Endothelial cell of umbilical vein (primary cell): ENCODE results near the gene DIP2B. TPM values are rescaled to one million over a fixed set of nuclear protein-coding genes. Genes with fewer than 3 reads are reported as not detected.

Experiments used
- BruUV-seq: library from RNA; stranded (reverse); fragments of 400-500 nt; replicated peaks from 2 replicates; lab custom pipeline; 2021; lab: Mats Ljungman, UMichigan
- CTCF ChIA-PET: fragments of 300-600, 350-600 bp; sonication (Branson Sonifier 250); formaldehyde crosslinking; loops from one replicate; lab custom pipeline; 2021; ENCODE audit warnings: antibody characterized with exemption, inconsistent platforms; lab: Charles Lee
- POLR2A ChIA-PET: fragments of 300-600, 350-600 bp; sonication (Branson Sonifier 250); formaldehyde crosslinking; loops from one replicate; lab custom pipeline; 2021; ENCODE audit warnings: antibody characterized with exemption, inconsistent platforms; lab: Charles Lee
- DNase-seq: peaks from one replicate; pipeline ENCODE4 v3.0.0-alpha.2; 2011; ENCODE audit warnings: low read depth, low spot score
- FAIRE-seq: peaks from 2 replicates; lab custom pipeline; 2011; peaks lifted over from hg19 to GRCh38; lab: Jason Lieb, UNC
- H2AFZ ChIP-seq: 2 replicates; pipeline ENCODE4 v1.6.0; 2012; ENCODE audit warnings: low read depth, low read length, control low read depth, inconsistent platforms
- H3K27ac ChIP-seq: 2 replicates; pipeline ENCODE4 v1.5.1; 2011; ENCODE audit warnings: low read depth, mild to moderate bottlenecking, control low read depth, low read length, moderate library complexity; ENCODE audit not compliant: insufficient read depth
- H3K27me3 ChIP-seq, 2 experiments: 2 replicates each; pipeline versions ENCODE4 v1.6.0 to v1.6.1; 2011; ENCODE audit warnings: low read length in 2 of 2, mixed read lengths in 1 of 2; ENCODE audit not compliant: control insufficient read depth in 2 of 2, insufficient read depth in 2 of 2
- H3K36me3 ChIP-seq, 2 experiments: 2 replicates in 1 of 2; 3 replicates in 1 of 2; pipeline ENCODE4 v1.5.1; 2011; ENCODE audit warnings: low read length in 2 of 2, mild to moderate bottlenecking in 1 of 2, moderate library complexity in 1 of 2; ENCODE audit not compliant: control insufficient read depth in 2 of 2, insufficient read depth in 2 of 2; ENCODE audit errors: extremely low read depth in 1 of 2
- H3K4me1 ChIP-seq: 3 replicates; pipeline ENCODE4 v1.5.1; 2011; ENCODE audit warnings: mild to moderate bottlenecking, low read length; ENCODE audit not compliant: control insufficient read depth, insufficient read depth; ENCODE audit errors: extremely low read depth
- H3K4me2 ChIP-seq: 2 replicates; pipeline ENCODE4 v1.6.1; 2011; ENCODE audit warnings: low read length, control low read depth, mixed read lengths; ENCODE audit not compliant: insufficient read depth
- H3K4me3 ChIP-seq, 3 experiments: fragments of 200-600 bp in 1 of 3; sonication (generic), shearing (Covaris generic) in 1 of 3; replicated peaks in 1 of 3; 2 replicates each; pipeline ENCODE4 v1.5.1; 2011 to 2016; ENCODE audit warnings: control low read depth in 3 of 3, low read length in 3 of 3, mild to moderate bottlenecking in 2 of 3, inconsistent platforms in 1 of 3, low read depth in 1 of 3, moderate library complexity in 1 of 3; ENCODE audit not compliant: insufficient read depth in 1 of 3
- H3K79me2 ChIP-seq: 2 replicates; pipeline ENCODE4 v1.6.0; 2012; ENCODE audit warnings: low read length, inconsistent platforms; ENCODE audit not compliant: control insufficient read depth, insufficient read depth
- H3K9ac ChIP-seq: replicated peaks from 2 replicates; pipeline ENCODE3; 2011; ENCODE audit warnings: low read length, control low read depth; ENCODE audit not compliant: insufficient read depth; ENCODE audit errors: extremely low read depth
- H3K9me1 ChIP-seq: replicated peaks from 3 replicates; pipeline ENCODE4 v1.6.0; 2011; ENCODE audit warnings: mild to moderate bottlenecking, low read length; ENCODE audit not compliant: control insufficient read depth, insufficient read depth; ENCODE audit errors: extremely low read depth
- H3K9me3 ChIP-seq: replicated peaks from 2 replicates; pipeline ENCODE4 v1.5.1; 2012; ENCODE audit warnings: low read length, inconsistent platforms; ENCODE audit not compliant: control insufficient read depth, insufficient read depth
- H4K20me1 ChIP-seq: replicated peaks from 2 replicates; pipeline ENCODE3; 2011; ENCODE audit warnings: mild to moderate bottlenecking, low read length; ENCODE audit not compliant: control insufficient read depth, insufficient read depth; ENCODE audit errors: extremely low read depth
- FOS ChIP-seq: IDR thresholded peaks from 2 replicates; pipeline ENCODE4 v1.6.1; 2011; ENCODE audit warnings: mild to moderate bottlenecking, low read length, moderate library complexity, borderline replicate concordance; ENCODE audit not compliant: insufficient read depth
- MAX ChIP-seq: IDR thresholded peaks from 2 replicates; pipeline ENCODE4 v1.6.1; 2011; ENCODE audit not compliant: insufficient read depth, insufficient read length
- POLR2A ChIP-seq: IDR thresholded peaks from 2 replicates; pipeline ENCODE4 v1.6.1; 2012; ENCODE audit warnings: low read depth, mild to moderate bottlenecking, control low read depth, low read length
- POLR2AphosphoS5 ChIP-seq: IDR thresholded peaks from 2 replicates; pipeline ENCODE4 v1.6.1; 2012; ENCODE audit warnings: low read depth, mild to moderate bottlenecking, control low read depth, low read length, moderate library complexity; ENCODE audit not compliant: insufficient read depth
- dilution Hi-C: fragments of 300-500 bp; cut with MboI; formaldehyde crosslinking; loops from one replicate; pipeline ENCODE4 v1.15.0; 2019; ENCODE audit warnings: low sequenced_read_pairs; ENCODE audit not compliant: extremely low pct_ligation_motif_present
- intact Hi-C: fragments of 100-400 bp; cut with micrococcal nuclease; formaldehyde crosslinking; loops from one replicate; pipeline ENCODE4 v1.10.0; 2022
- polyA plus RNA-seq, 4 experiments: library from polyadenylated mRNA; depleted of rRNA in 3 of 4; stranded (reverse) in 3 of 4; unstranded in 1 of 4; fragments of >200 nt; gene quantifications; 2 replicates each; pipeline versions ENCODE4 v1.2.1 to v1.2.3, GENCODE V29; 2011 to 2012; ENCODE audit warnings: missing spikeins in 1 of 4
- total RNA-seq: library from RNA; stranded (reverse); gene quantifications from 2 replicates; pipeline ENCODE4 v1.2.3, GENCODE V29; 2021

Gene DIP2B
- total and polyA plus RNA-seq, 2 donors (not counting 3 experiments of a cell fraction or from before 2014, with no cell fraction given): 14.5 to 28.0 TPM

GRCh38 chr12:50708631-50709030 is 203.8 kb downstream of the DIP2B start:
- CTCF ChIA-PET: no interaction called here
- no peak overlapping the region for H3K27ac ChIP-seq
- no peak overlapping the region for H3K4me2 ChIP-seq
- intact Hi-C loops: no loop called here
- no peaks in the 10 kb centered on the region for H4K20me1 ChIP-seq
- H2AFZ ChIP-seq: no peak overlapping the region
- no peaks in the 10 kb centered on the region for H3K79me2 ChIP-seq
- no peaks in the 10 kb centered on the region for H3K4me1 ChIP-seq
- no peak overlapping the region for H3K9ac ChIP-seq
- FAIRE-seq (no peak), DNase-seq (no peak)
- POLR2A ChIA-PET: no interaction called here
- no peaks in the 10 kb centered on the region for H3K27me3 ChIP-seq
- H3K36me3 ChIP-seq: peaks cover 13 to 23% of the 10 kb centered on the region in 2 experiments
- dilution Hi-C loops: no loop called here
- TF ChIP-seq POLR2A (no peak), POLR2AphosphoS5 (no peak), FOS (no peak), MAX (no peak)
- no TSS peak for BruUV-seq
- no peaks in the 10 kb centered on the region for H3K9me3 ChIP-seq
- no peaks in the 10 kb centered on the region for H3K9me1 ChIP-seq
- no peak overlapping the region for H3K4me3 ChIP-seq

GRCh38 chr12:50711121-50711520 is 206.3 kb downstream of the DIP2B start:
- POLR2A ChIA-PET: no interaction called here
- Histone ChIP-seq H3K79me2 (no peaks in the 10 kb centered on the region), H3K4me1 (no peaks in the 10 kb centered on the region), H3K9me1 (no peaks in the 10 kb centered on the region), H3K4me3 (no peak overlapping the region), H3K27me3 (no peaks in the 10 kb centered on the region), H3K4me2 (no peak overlapping the region), H4K20me1 (no peaks in the 10 kb centered on the region), H3K27ac (no peak overlapping the region), H2AFZ (no peak overlapping the region), H3K9ac (no peak overlapping the region), H3K36me3 (peaks cover 7 to 21% of the 10 kb centered on the region in 2 experiments), H3K9me3 (no peaks in the 10 kb centered on the region)
- TF ChIP-seq POLR2AphosphoS5: no peak
- TF ChIP-seq MAX: no peak
- CTCF ChIA-PET: interaction anchor here (1.6 kb wide), 1 partner anchor 207 kb away, joined by 3 read pairs; the partner anchor contains the start of gene DIP2B
- dilution Hi-C loops (no loop called here), intact Hi-C loops (no loop called here)
- FAIRE-seq (no peak), DNase-seq (no peak)
- BruUV-seq: no TSS peak
